Astrocyte of the spinal cord (primary cell): ENCODE data around the gene MED15.
"Not testable (repeated sequence)": the region's sequence is repeated elsewhere in the genome, so short reads cannot be mapped to it uniquely, and the experiment has no call there.

Experiments used
- DNase-seq: peaks from one replicate; pipeline ENCODE4 v3.0.0; 2011; ENCODE audit warnings: low read depth, low spot score
- H3K4me3 ChIP-seq: 2 replicates; pipeline ENCODE4 v1.5.1; 2011; ENCODE audit warnings: low read depth, mild to moderate bottlenecking, low read length, moderate library complexity
- in situ Hi-C: cut with HindIII; loops from 2 replicates; pipeline ENCODE4 v1.10.0; 2017; ENCODE audit warnings: low sequenced_read_pairs
- TF ChIP-seq, protein P1 (sequence below): IDR thresholded peaks from 2 replicates; pipeline ENCODE4 v1.5.1; 2012; ENCODE audit warnings: low read depth, mild to moderate bottlenecking, low read length, inconsistent platforms

The MED15 gene

DNA sequence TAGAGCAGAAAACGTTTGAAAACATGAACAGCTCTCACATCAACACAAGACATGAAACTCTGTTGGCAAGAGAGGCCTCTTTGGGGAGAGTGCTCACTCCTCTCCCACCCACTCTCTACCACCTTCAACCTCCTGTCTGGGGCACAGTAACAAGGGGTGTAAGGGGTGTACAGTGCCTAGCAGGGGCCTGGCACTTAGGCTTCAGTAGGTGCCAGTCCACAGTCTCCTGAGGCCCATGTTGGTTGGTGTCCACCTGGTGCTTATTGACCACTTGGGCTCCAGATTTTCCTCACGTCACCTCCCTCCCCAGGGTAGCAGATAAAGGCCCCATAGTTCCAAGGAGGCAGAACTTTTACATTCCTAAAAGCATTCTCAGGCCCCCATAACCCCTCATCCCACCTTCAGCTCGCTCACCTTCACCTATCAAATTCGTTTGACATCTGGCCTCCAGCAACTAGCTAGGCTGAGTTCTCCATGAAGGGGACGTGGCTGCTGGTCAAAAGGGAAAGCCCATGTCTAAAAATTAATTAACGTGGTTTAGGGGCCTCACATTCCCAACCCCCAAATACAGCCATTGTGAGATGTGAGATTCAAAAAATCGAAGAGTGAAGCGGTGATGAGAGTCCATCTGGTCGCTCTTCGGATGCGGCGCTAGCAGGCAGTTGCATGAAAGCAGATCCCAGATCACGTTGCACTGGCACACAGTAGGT is 712 bp upstream of the MED15 start:
- in situ Hi-C loops: no loop called here
- no peak for DNase-seq
- H3K4me3 ChIP-seq: peak overlapping the region; percentile 98
- TF ChIP-seq, protein P1, sequence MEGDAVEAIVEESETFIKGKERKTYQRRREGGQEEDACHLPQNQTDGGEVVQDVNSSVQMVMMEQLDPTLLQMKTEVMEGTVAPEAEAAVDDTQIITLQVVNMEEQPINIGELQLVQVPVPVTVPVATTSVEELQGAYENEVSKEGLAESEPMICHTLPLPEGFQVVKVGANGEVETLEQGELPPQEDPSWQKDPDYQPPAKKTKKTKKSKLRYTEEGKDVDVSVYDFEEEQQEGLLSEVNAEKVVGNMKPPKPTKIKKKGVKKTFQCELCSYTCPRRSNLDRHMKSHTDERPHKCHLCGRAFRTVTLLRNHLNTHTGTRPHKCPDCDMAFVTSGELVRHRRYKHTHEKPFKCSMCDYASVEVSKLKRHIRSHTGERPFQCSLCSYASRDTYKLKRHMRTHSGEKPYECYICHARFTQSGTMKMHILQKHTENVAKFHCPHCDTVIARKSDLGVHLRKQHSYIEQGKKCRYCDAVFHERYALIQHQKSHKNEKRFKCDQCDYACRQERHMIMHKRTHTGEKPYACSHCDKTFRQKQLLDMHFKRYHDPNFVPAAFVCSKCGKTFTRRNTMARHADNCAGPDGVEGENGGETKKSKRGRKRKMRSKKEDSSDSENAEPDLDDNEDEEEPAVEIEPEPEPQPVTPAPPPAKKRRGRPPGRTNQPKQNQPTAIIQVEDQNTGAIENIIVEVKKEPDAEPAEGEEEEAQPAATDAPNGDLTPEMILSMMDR: no peak

DNA sequence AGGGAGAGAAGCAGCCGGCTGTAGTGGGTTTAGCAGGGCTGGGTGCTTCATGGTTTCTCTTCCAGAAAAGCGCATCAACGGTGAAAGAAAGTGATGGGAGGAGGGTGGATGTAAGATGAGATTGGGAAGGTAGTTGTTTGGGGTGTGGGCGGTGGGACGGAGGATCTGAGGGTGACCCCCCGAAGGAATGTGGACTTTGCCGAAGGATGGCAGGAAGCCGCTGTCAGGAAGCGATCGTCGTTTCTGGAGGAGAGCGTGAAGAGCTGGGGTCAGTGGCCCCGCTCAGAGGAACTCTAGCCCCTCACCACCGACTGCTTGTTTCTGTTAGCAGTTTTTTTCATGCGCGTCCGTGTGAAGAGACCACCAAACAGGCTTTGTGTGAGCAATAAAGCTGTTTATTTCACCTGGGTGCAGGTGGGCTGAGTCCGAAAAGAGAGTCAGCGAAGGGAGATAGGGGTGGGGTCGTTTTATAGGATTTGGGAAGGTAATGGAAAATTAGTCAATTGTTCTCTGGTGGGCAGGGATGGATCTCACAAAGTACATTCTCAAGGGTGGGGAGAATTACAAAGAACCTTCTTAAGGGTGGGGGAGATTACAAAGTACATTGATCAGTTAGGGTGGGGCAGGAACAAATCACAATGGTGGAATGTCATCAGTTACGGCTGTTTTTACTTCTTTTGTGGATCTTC is 801 bp downstream of the MED15 start:
- in situ Hi-C loops, DNase-seq: not testable (repeated sequence)
- H3K4me3 ChIP-seq: peak overlapping the region; percentile 98

DNA sequence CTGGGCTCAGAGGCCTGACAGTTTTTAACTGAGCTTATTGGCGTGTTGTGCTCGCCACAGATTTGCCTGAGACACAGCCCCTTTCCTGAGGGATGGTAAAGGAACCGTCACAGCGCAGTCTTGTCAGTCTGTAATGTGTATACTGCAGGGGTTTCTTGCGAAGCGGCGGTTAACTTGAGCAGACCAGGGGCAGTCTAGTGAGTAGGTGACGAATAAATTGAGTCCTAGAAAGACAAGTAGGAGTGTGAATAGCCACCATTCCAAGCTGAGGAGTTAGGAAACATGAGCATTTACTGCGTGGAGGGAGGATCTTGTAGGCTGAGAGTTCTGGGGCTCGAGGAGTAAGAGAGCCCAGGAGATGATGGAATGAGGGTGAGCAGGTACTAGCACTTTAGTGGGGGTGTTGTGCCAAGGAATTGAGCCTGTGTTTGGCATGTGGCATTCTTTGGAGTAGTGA is 1.4 kb downstream of the MED15 start:
- peak overlapping the region; percentile 98 for H3K4me3 ChIP-seq
- in situ Hi-C loops: no loop called here
- no peak for DNase-seq
- TF ChIP-seq, protein P1: no peak

DNA sequence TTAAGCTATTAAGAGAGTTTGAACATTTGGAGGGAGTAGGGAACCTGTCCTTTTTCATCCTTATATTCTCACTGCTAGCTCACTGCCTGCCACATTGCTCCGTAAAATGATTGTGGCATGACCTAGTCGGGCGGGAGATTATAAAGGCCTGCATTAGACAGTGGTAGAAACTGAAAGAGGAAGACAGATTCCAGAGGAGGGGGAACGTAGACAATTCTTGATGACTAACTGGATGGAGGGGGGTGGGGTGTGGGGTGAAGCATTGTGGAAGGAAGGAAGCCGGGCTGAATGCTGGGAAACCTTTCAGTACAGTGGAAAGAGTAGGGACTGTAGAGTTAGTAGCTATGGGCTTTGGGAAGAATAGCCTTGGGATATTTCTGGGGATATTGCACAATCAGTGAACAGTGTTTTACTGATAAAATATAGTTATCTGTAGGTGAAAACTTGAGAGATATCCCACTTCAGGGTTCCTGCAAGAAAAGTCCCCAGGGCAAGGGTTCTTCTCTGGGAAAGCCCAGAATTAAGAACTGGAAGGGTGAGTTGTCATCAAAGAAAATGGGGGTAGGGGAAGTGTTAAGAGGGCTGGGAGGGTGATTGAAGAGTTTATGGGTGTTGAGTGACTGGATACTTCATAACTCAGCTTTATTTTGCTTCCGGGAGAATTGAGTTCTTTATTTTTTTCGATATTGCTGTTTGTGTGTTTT is 2.1 kb downstream of the MED15 start:
- in situ Hi-C loops: no loop called here
- TF ChIP-seq, protein P1: no peak
- peak overlapping the region; percentile 98 for H3K4me3 ChIP-seq
- peak; percentile 93 for DNase-seq

DNA sequence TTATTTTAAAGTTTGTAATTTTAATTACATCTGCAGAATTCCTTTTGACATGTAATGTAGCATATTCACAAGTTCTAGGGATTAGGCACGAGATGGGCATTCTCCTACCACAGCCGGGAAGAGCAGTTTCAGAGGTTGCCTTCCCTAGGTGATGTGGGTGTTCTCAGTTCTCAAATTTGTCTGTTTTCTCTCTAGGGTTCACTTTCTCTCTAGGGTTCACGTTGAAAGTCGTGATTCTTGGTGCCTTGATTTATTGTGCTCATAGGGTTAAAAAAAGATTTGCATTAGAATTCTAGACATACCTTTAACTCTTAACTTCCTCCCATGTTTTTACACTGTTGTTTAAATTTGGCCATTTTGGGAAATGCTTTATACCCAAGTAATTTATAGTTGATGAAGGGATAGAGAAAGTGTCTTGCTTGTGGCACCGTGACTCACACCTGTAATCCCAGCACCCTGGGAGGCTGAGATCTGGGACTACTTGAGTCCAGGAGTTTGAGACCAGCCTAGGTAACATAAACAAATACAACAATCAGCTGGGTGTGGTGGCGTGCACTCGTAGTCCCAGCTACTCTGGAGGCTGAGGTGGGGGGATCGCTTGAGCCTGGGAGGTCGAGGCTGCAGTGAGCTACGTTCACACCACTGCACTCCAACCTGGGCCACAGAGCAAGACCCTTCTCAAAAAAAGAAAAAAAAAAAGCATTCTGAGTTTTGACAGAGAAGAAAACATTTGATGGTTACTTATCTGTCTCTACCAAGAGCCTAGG is 3.6 kb downstream of the MED15 start:
- TF ChIP-seq, protein P1: no peak
- no peak overlapping the region for H3K4me3 ChIP-seq
- DNase-seq: no peak
- in situ Hi-C loops: no loop called here

DNA sequence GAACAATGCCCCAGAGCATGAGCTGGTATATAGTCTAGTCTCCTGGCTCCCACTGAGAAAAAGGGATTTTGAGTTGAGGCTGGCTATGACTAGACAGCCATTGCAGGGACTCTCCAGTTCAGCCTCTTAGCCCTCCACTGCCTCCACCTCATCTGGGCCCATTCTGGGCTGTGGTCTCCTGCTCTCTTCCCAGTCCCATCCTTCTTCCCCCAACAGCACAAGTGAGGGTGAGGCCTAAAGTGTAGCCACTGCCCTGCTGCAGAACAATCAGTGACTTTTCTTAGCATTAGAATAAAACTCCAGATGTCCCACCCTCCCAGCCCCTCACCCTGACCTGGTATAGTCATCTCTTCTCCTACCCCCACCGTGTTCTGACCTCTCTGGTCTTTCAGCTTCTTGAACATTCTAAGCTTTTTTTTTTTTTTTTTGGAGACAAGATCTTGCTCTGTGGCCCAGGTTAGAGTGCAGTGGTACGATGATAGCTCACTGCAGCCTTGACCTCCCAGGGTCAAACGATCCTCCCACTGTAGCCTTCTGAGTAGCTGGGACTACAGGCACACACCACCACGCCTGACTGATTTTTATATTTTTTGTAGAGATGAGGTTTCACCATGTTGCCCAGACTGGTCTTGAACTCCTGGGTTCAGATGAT is 4.3 kb downstream of the MED15 start:
- TF ChIP-seq, protein P1: no peak
- no peak overlapping the region for H3K4me3 ChIP-seq
- in situ Hi-C loops: no loop called here
- DNase-seq: no peak
